HEK293 (cell line): ENCODE measurements around the gene AKAP1.

Experiments
- CTCF ChIP-seq: fragments of 450-650 bp; formaldehyde crosslinking; IDR thresholded peaks from 2 replicates; pipeline ENCODE4 v1.5.1; 2016; ENCODE audit warnings: missing biosample characterization, missing genetic modification characterization
- EGR2 ChIP-seq: fragments of 450-650 bp; formaldehyde crosslinking; IDR thresholded peaks from 2 replicates; pipeline ENCODE4 v1.5.1; 2016; ENCODE audit warnings: low read depth, missing biosample characterization, missing genetic modification characterization
- ELK4 ChIP-seq: IDR thresholded peaks from 2 replicates; pipeline ENCODE4 v1.6.1; 2011; ENCODE audit warnings: mild to moderate bottlenecking, low read depth, low read length, borderline replicate concordance
- KLF10 ChIP-seq: fragments of 450-650 bp; IDR thresholded peaks from 2 replicates; pipeline ENCODE4 v1.5.1; 2018; ENCODE audit warnings: missing biosample characterization, mild to moderate bottlenecking, missing genetic modification characterization
- TSHZ1 ChIP-seq: fragments of 450-650 bp; formaldehyde crosslinking; IDR thresholded peaks from 2 replicates; pipeline ENCODE4 v1.5.1; 2016; ENCODE audit warnings: missing biosample characterization, missing genetic modification characterization, borderline replicate concordance
- YY1 ChIP-seq: fragments of 450-650 bp; formaldehyde crosslinking; IDR thresholded peaks from 2 replicates; pipeline ENCODE4 v1.5.1; 2018; ENCODE audit warnings: missing biosample characterization, missing genetic modification characterization
- ZNF174 ChIP-seq: fragments of 450-650 bp; formaldehyde crosslinking; IDR thresholded peaks from 2 replicates; pipeline ENCODE4 v1.5.0; 2017; ENCODE audit warnings: missing biosample characterization, mild to moderate bottlenecking, missing genetic modification characterization
- ZNF202 ChIP-seq: fragments of 450-650 bp; formaldehyde crosslinking; IDR thresholded peaks from 2 replicates; pipeline ENCODE4 v1.5.1; 2016; ENCODE audit warnings: missing biosample characterization, missing genetic modification characterization, borderline replicate concordance
- ZNF324 ChIP-seq: fragments of 450-650 bp; formaldehyde crosslinking; IDR thresholded peaks from 2 replicates; pipeline ENCODE4 v1.5.1; 2016; ENCODE audit warnings: missing biosample characterization, missing genetic modification characterization
- ZNF610 ChIP-seq: fragments of 450-650 bp; formaldehyde crosslinking; IDR thresholded peaks from 2 replicates; pipeline ENCODE4 v1.5.1; 2016; ENCODE audit warnings: missing biosample characterization, missing genetic modification characterization, borderline replicate concordance
- ZNF830 ChIP-seq: fragments of 450-650 bp; IDR thresholded peaks from 2 replicates; pipeline ENCODE4 v1.5.0; 2018; ENCODE audit warnings: missing biosample characterization, missing genetic modification characterization, low read depth, mild to moderate bottlenecking, moderate library complexity

- TF ChIP-seq CTCF (no peak), ZNF324 (tag by site-specific recombination) (no peak), KLF10 (no peak), ZNF202 (tag by site-specific recombination) (no peak), ELK4 (no peak), YY1 (tag by site-specific recombination) (no peak), ZNF830 (tag by site-specific recombination) (no peak), EGR2 (tag by site-specific recombination) (no peak), ZNF610 (tag by site-specific recombination) (no peak), TSHZ1 (tag by site-specific recombination) (no peak), ZNF174 (tag by site-specific recombination) (no peak)
These were observed 19.6 kb downstream of the AKAP1 start for GRCh38 chr17:57104461-57105175.
